DMS53 treated with DMSO at 0.1 percent for 48 hours (cell line): ENCODE results near the gene TPD52L1.

Experiments used
- DNase-seq: peaks from one replicate; lab custom pipeline; 2025; ENCODE audit not compliant: unreplicated experiment; lab: John Stamatoyannopoulos, UW

The TPD52L1 gene

DNA sequence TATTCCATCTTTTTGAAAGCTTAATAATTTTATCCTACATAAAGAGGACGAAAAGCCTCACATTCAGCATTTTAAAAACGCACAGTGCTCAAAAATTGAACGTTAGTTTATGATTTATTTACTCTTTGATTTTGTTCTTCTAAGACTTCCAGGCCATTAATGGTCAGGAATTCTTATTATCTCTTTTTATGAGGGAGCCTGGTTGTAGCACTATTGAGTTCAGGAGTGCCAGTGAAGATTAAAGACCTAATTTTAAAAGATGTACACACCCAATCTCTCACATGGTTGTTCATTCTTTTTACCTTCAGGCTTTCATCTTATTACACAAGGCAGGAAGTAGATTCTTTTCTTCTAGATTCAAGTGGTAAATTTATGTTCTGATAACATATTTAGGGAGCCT is 79.6 kb downstream of the TPD52L1 start:
- no peak for DNase-seq

GRCh38 chr6:125236536-125237327 is 83.2 kb downstream of the TPD52L1 start:
- DNase-seq: no peak

- DNase-seq: no peak
Measured at GRCh38 chr6:125237764-125238163, 84.2 kb downstream of the TPD52L1 start.

- no peak for DNase-seq
Measured at GRCh38 chr6:125245109-125245508, 91.5 kb downstream of the TPD52L1 start.

DNA sequence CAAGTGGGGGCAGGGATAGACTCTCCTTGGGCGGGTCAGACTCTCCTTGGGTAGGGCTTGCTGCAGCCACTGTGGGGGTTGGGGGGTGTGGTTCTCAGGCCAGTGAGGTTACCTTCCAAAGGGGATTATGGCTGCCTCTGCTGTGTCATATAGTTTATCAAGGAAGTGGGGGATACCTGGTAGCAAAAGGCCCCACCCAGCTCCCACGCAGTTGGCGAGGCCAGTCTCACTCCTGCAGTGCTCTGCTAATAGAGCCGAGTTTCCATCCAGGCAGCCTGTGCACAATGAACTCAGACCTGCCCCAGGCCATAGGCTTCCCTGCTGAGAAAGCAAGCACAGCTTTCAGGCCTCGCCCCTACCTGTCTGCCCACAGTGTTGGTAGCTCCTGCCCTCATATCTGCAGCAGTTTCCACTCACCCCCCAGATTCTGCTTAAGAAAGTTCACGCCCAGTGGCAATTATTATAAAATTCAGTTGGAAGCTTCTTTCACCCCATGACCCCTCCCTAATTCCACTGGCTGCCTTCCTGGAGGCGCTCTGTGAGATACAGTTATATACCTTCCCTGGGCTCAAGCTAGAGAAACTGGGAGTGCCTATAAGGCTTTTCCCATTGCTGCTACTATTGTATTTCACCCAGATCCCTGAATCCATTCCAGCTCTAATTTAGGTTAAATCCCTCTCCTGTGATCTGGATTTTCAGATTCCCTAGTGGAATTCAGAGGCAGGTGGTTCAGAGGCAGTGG is 92.1 kb downstream of the TPD52L1 start:
- DNase-seq: no peak

DNA sequence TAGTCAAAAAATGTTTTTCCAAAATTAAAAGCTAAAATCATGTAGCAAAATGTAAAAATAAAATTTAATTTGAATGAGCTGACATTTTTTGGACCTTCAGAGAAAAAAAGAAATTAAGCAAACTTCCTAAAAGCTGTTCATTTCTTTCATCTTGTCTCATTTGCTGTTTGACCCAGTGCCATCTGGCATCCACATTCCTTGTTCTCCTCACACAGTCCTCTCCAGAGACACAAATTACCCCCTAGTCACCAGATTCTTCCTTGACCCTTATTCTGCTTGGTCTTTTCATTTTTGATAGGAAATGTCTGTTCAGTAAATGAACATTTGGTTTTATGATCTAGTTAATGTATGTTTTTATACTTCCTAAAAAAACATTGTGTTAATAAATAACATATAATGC is 93.0 kb downstream of the TPD52L1 start:
- DNase-seq: no peak

GRCh38 chr6:125248136-125248535 is 94.6 kb downstream of the TPD52L1 start:
- no peak for DNase-seq

DNA sequence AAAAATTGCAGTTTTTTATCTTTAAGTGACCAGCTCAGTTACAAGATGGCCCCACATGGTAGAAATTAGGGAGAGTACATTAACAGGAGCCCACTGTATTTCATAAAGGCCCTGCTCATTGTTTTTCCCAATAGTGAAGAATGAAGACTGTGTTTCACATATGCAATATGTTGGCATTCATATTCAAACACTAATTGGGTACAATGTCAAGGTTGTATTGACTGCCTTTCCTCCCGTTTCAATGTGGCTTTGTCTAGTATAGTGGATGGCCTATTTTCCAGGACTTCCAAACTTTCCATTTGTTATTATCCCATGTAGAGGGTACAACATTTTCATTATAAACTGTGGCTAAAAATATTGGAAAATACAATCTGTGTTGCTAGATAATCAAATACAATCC is 96.9 kb downstream of the TPD52L1 start:
- DNase-seq: no peak

- DNase-seq: no peak
Measured at GRCh38 chr6:125251516-125252220, 98.1 kb downstream of the TPD52L1 start.

- DNase-seq: no peak
Measured at GRCh38 chr6:125252891-125253290, 99.3 kb downstream of the TPD52L1 start.

DNA sequence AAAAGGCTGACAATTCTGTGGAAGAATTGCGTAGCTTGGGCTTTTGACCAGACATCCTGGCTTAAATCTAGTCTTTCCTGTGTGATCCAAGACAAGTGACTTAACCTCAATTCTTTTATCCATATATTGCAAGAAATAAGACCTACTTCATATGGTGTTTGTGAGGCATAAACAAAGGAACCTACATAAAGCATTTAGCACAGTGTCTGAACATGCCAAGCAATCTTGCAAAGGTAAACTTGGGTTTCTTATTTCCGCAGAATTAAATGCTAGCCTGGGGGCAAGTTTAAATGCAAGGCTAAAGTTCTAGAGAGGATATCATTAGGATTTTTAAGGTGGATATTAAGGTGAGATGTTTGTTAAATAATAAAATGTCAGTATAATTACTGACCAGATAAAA is 100.3 kb downstream of the TPD52L1 start:
- no peak for DNase-seq

GRCh38 chr6:125254321-125254720 is 100.7 kb downstream of the TPD52L1 start:
- no peak for DNase-seq

DNA sequence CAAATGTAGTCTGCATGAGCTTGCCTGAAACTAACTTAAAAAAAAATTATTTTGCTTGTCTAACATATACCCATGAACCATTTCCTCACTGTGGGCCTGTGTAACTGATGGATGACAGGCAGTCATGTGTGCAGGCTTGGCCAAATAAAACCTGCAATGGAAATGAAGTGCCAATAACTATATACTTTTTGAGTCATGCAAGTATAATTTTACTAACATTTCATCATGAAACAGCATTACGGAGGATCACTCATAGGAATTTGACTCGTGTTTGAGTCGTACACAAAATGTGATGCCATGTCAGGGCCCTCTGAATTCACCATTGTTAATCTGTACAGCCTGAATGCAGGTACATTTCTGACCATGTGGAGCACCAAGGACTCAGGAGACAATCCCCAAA is 101.6 kb downstream of the TPD52L1 start:
- DNase-seq: no peak

DNA sequence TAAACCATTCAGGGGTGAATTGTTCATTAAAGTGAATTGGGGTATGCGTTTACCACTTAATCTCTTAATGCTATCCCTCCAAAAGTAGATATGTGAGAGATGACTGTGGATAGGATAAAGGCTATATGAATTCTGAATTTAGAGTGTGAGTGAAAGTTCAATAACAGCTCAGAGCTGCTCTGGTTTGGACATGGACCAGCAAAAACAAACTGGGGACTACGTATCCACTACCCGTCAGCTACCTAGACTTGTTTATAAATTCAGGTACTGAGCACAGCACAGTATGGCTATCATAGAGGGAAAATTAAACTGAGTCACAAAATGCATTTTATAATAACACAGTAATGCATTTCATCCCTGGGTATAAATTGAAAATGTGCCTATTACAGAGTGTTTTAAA is 103.8 kb downstream of the TPD52L1 start:
- no peak for DNase-seq

- DNase-seq: no peak
Measured at GRCh38 chr6:125258651-125259353, 105.2 kb downstream of the TPD52L1 start.

DNA sequence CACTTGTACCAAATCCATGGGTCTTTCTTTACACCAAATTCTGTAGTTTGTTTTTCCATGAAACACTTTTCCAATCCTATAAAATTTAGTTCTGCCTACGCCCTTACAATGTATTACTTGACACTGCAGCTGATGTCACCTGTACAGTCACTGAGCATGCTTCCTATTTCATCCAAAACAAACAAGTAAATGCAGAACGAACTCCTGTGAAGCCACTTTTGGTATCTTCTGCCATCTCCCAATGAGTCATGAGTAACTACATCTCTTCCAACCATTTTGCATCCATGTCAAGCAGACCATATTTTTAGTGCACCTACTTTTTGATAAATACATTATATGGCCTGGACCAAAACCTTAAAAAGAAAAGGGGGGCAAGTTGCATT is 105.8 kb downstream of the TPD52L1 start:
- DNase-seq: no peak

GRCh38 chr6:125262016-125263013 is 108.7 kb downstream of the TPD52L1 start:
- no peak for DNase-seq

- no peak for DNase-seq
Measured at GRCh38 chr6:125264476-125264875, 110.9 kb downstream of the TPD52L1 start.

GRCh38 chr6:125267806-125268523 is 114.4 kb downstream of the TPD52L1 start:
- DNase-seq: no peak
